Left hindlimb (tissue), 1 donor: ENCODE results near the gene PRICKLE1.

ENCODE experiments used
- DNase-seq: peaks from one replicate; pipeline ENCODE4 v3.0.0-alpha.2; 2018

Gene PRICKLE1

DNA sequence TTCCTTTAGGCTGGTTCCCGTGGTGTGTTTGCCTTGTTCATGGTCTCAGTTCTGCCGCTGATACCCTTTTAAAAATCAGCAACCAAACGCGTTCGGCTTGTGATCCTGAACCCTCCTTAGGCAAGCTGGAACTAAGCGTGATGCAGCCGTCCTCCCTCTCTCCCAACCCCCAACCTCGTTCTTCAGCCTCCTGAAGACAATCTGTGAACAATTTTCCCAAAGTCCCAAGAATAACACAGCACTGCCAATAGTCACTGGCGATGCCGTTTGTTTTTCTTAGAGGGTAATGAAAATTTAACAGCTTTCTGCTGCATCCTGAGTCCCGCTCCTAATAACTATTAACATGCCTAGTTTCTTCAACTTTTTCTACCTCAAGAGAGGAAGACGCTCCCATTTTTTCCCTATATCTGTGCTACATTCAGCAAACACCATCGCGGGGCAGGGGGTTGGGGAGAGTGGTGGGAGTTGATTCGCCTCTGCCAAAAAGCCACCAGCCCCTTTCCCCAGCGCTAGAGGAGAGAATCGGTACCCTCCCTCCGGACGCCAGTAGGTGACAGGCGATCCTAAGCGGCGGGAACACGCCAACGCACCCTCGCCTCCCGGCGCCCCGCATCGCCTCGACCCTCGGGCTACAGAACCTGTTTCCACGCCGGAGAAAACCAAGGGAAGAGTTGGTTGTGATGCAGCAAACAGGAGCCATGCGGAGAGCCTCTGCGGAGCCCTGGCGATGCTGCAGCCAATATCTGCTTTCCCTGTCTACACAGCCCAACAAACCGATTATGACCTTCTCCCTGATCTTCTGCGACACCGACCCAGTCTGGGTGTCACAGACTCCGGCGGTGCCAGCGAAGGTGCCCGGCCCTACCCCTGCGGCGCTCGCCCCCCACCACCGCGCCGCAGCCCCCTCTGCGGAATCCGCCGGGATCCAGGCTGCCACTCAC is 752 bp downstream of the PRICKLE1 start:
- peak; percentile 72 for DNase-seq

DNA sequence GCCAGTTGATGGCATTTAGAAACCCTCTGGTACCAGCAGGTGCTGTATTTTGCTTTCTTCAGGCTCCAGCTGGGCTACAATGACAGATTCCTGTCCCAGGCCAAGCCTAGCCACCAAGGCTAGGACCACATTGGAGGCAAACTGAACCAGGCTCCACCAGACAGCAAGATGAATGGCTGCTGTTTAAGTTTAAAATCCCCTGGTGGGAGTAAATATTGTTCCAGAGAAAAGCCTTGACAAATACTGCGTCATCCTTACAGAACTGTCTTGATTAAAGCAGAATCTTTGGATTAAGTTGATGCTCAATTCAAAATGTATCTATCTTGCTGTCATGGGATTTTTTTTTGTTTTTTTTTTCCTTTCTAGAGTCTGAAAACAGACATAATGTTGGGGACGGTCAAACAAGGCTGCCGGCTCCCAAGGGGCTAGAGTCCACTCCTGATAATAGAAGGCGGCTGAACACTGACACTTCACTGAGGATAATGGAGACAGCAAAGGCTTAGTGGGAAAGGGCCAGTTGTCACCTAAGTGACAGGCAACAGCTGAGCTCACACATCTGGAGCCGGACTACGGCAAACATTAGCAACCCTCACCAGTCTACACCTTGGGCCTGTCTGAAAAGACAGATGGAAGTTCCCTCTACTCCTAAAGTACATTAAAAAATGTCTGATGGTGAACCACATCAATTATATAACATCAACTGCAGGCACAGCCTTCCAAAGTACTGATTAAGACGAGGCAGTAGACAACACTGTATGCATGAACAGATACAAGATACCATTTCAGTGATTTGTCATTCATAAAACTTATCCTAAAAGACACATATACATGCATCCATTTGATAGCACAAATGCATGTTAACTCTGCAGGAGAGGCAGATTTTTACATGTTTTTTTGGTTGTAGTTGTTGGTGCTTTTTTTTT is 1.7 kb downstream of the PRICKLE1 start:
- no peak for DNase-seq

DNA sequence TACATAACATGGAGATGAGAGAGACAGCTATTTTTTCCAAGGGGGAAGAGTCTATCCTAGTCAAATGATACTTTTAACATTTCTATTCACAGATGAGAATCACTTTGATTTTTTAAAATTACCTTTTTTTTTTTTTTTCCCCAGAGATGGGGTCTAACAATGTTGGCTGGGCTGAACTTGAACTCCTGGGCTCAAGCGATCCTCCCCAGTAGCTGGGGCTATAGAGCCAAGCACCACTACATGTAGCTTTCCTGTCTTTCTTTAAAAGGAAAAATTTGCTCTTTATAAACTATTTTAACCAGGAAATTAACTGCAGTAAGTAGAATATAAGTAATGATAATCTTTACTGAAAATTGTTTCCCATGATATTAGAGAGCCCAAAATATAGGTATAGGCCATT is 3.3 kb downstream of the PRICKLE1 start:
- DNase-seq, result no peak

DNA sequence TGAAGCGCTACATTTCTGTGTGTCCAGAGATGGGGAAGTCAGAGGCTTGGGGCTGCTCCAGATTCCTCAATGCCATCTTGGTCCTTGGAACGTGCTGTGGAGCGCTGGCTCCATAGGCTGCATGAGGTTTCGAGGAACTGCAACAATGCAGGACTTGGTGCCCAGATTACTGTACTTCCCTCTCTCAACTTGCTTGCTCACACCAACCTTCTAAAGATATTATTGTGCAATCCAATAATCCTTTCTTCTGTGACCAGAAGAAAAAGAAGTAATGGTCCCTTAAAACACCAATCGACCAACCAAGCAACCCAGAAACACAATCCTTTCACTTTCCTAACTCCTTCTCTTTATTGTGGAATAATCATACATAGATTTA is 3.7 kb downstream of the PRICKLE1 start:
- no peak for DNase-seq

DNA sequence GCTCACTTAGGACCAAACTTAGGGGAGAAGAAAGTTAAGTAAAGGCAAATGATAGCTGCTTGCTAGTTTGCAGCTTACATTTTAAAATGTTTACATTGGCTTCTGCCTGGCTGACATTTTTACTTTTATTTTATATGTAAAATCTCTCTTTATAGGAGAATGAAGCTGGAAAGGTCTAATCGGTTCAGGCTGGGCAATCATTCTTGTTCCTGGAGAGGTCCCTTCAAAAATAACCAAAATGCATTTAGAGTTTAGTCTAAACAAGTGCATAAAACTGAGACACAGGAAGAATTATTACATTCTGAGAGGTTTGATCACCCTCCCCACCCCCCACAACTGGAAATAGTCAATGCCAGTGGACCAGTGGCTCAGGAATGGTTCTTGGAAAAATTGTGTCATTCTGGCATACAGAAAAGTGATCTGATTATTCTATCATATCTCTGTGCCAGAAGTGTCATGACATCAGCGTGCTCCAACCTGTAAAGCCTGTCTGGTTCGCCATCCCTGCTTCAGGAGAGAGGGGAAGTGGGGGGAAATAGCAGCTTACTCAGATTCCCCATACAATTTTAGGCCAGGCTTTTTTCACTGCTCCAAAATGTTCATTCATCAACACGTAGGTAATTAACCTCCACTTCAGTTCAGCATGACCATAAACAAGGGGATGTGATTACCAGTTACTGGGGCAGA is 4.2 kb downstream of the PRICKLE1 start:
- no peak for DNase-seq

DNA sequence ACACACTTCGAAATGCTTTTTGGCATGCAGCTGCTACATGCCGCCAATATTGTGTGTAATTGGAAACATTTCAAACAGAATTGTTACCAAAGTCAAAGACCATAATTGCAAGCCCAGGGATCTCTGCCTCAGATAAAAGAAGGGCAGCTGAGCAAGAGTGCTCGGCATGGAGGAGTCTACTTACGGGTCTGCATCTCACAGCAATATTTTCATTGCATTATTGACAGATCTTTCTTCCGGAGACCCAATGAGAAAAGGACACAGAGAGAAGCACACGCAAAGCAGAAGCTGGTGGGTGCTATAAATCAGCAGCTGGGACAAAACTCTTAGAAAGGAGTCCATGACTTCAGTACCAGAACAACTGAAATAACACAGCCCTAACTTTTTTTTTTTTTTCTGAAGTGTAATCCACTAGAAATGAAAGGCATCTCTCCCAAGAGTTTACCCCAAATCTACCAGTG is 4.9 kb downstream of the PRICKLE1 start:
- no peak for DNase-seq

DNA sequence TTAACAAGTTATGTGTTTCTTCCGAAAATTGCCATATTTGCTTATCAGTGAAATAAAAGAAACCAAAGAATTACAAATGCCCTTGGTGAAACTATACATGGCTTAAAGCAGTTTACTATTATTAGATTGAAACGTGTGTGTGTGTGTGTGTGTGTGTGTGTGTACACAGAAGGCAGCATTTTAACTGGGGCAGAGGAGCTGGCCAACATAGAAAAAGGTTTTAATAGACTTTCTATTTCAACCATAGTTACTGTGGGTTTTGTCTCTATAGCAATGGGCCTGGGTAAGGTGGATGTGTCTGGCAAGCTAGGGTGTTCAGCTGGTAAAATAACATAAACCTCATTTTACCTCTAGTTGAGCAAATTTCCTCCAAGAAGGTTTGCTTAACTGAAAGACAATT is 6.5 kb downstream of the PRICKLE1 start:
- DNase-seq, result no peak

DNA sequence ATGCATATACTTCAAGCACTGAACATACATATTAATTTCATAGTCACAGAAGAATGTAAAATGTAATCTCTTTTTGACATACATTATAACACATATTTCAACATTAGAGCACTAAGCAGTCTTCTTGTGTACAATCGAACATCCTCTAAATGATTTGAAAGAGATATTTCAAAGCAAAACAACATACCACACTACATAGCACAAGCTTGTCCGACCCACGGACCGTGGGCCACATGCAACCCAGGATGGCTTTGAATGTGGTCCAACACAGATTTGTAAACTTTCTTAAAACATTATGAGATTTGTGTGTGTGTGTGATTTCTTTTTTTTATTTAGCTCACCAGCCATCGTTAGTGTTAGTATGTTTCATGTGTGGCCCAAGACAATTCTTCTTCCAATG is 7.0 kb downstream of the PRICKLE1 start:
- DNase-seq, result no peak

DNA sequence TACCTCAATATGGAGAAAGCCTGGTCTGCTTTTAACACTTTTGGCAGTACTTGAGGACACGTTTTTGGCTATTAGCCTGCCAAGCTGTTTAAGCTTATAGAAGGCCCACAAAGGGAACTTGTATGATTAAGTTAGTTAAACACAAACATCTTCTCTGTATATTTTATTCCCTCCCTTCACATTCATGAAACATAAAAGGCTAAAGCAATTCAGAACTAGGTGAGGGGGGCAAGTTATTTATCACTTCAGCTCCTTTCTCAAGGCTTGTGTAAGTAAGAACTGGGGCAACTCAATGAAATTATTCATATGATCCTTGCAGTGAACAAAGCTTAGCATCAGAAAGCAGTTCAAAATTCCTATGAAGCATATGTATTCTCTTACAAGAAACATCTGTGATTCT is 7.5 kb downstream of the PRICKLE1 start:
- peak; percentile 69 for DNase-seq

DNA sequence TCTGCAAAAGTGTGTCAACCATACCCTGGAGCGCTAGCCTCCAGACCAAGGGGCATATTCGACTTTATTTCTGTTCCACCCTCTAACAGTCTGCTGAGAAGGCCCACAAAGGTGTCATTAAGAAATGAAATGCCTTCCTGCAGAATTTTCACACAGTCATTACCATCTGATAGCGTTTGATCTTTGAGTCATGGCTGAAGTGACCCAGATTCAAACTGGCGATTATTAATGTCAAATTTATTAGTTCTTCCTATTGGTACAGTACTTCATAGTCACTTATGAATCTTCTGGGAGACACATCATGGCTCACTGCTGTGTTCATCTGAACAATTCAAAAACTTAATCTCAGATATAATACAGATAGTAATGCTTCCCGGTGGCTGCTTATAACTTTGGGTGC is 13.2 kb downstream of the PRICKLE1 start:
- no peak for DNase-seq

DNA sequence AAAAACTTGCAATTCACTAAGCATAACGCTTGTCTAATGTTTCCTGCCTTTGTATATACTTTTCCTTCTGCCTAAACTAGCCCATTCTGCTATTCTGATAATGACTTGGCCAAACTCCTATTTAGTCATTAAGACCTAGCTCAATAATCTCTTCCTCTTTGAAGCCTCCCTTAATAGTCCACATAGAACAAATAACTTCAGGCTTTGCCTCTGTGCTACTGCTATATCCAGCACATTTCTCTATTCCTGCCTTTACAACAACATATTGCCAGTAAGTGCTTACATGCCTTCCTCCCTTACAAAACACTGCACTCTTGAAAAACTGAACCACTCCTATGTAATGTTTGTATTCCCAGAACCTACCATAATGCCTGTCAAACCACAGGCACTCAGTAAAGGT is 13.8 kb downstream of the PRICKLE1 start:
- DNase-seq, result no peak

DNA sequence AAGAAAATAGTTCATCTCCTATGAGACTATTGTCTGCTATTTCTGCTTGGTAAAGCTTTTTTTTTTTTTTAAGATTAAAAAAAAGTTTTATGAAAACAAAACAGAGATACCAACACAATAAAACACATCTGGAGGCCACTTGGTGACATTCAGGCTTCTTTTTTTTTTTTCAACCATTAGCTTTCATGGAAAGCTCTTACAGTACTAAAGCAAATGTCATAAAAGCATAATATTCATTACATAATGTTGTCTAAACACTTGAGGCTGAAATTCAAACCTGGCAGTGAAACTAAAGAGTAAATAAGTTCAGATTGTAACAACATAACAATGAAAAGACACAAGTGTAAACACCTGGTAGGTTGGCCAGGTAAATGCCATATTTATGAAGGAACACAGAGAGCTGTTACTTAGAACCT is 14.7 kb downstream of the PRICKLE1 start:
- no peak for DNase-seq

DNA sequence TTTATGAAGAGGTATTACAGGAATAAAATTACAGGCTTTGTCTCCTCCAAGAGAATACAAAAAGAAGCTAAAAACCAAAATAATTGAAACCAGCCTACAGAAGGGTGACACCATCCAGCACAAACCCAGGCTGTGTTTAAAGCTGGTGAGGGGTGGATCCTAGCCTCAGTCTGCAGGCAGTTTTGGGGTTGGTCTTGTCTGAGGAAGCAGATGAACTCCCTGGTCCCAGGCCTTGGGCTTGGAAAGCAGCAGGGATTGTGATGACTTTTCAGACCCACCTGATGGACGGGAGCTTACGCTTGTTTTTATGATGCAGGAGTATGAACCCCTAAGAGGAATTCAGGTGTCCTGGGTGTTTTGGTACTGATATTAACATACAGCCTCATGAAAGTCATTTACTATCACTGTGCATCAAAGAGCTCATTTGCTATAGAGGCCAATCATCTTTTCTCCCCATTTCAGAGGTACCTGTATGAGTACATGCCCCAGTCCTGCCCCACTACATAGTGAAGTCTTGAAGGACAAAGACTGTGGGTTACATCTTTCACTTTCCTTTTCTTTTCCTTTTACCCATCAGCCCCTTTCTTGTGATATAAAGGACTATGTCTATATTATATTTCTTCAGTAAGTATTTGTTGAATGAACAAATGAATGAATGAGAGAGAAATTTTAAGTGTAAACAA is 18.1 kb downstream of the PRICKLE1 start:
- no peak for DNase-seq

DNA sequence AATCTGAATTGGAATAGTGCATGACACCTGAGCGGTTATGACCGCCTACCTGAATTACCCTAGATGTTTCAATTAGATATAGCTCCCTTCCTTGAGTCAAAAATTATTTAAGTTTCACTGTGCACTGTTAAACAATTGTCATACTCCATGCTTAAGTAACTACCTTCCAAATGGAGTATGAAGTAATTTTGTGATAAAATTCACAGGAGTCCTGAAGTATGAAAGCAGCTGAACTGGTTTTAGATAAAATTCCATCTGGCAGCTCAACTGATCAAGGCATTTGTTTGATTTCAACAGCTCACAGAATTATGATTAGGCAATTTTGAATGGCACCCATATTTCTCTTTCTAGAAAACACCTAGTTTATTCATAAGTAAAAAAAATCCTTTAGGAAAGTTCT is 19.5 kb downstream of the PRICKLE1 start:
- no peak for DNase-seq

DNA sequence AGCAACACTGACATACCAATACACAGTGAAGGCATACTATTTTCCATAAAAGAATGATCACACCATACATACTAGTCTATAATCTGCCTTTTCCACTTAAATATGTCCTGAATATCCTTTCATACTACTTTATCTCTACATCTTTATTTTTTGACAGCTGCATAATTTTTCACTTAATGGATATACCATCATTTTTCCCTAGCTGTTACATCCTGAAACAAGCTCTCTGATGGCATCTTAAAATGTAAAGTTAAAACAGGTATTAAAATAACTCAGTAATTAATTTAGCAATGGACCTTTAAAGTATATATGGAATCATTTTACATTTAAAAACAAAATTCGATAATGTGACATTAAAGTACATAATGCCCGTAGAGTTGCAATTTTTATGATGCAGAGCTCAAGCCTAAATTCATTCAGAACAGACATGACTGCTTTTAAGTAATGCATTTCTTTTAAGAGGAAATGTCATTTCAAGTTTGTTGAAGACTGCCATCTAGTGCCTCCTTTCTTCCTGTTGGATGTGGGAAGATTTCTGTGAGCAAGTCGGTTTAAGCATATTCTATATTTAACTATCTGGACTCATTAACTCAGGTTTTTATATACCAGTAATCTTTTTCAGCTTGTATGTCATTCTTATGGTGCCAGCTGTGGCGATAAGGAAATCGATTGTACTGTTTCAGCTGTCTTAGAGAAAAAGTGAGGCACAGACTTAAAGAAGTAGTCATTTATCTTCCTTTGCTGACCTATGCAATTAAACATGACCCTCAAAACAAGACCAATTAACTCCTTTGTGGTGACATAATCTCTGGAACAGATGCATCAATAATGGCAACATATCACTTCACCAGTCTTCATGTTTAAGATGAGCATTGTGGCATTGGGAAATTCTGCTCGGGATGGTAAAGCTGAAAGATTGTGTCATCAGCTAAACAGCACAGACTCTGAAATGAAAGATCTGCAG is 20.3 kb downstream of the PRICKLE1 start:
- no peak for DNase-seq

DNA sequence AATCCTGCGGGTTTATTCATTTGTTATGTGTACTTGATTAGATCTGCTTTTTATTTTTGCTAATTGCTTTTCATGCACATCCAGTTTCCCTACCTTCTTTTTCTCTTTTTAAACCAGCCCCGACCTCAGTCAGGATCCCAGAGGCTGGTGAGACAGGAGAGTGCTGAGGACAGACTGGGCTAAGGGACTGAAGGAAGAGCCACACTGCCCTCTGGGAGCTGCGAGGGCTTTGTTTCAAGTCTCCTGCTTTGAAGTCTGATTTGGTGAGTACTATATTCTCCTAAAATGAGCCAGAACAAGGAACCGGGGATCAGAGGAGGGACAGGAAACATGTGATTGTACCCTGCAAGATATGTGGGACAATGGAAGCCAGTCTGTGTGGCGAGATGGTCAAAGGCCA is 23.9 kb downstream of the PRICKLE1 start:
- no peak for DNase-seq

DNA sequence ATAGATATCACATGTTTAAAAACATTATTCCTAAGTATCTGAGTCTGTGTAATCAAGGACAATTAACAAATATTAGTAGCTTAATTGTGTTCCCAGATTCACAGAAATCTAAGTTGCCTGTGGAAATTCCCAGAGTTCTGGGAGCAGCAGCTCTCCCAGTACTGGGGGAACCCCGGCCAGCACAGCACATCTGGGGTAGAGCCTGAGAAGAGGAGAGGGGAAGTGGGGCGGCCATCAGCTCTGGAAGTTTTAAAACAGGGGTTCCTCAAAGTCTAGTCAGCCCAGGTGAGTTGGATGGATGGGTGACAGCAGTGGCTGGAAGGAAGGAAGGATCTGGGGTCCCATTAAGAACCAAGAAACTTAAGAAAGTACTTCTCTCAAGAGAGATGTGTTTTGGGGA is 24.6 kb downstream of the PRICKLE1 start:
- no peak for DNase-seq

DNA sequence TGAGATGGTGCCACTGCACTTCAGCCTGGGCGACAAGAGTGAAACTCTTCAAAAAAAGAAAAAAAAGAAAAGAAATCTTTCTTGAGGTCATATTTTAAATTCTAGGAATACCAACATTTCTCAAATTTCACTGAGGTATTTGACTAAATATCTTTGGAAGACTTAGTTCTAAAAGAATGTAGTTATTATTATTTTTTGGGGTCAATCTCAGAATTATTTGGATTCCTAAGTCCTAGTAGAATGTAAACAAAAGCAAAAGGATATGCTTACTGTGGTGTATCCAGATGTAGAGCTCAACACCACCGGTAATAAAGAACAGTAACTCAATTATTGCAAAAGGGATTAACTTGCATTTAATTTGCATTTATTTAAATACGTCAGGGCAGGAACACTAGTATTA is 25.0 kb downstream of the PRICKLE1 start:
- DNase-seq, result no peak

DNA sequence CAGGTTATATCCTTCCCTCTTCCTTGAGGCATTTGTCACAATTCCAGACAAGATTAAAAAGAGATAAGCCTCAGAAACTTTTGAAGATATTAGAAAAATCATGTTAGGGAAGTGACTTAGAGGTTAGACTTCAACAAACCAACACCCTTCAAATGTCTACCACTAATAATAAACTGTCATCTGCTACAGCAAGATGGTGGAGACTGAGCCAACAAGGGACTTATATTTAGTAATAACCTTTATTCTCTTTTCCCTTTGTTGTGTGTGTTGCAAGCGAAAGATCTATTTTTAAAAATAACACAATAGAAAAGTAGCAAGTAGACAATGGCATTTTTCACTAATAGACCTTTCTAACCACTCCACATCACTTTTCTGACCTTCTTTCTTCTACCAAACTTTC is 28.6 kb downstream of the PRICKLE1 start:
- DNase-seq, result no peak

DNA sequence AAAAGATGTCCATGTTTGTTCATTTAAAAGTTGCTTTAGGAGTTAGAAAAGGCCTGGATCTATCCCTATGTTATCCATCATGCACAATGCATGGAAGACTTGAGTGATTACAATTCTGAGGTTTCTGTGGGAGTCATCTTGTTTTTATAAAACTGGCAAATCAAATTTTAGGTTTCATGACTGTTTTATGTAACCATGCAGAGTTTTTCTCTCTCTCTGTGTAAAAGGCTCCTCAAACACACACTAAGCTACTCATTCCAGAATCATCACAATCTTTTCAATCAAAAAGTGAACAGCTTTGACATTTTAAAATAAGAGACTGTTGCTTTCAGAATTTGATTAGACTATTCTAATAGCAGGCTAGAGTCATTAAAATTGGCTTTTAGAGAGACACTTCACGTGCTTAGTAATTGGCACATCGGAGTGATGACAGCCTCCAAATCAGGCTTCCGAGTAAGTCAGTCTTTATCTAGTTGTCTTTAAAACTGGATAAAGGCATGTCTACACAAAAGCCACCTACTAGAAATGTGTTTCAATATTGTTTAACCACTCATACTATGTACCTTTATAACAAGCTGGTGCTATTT is 31.9 kb downstream of the PRICKLE1 start:
- DNase-seq, result no peak

DNA sequence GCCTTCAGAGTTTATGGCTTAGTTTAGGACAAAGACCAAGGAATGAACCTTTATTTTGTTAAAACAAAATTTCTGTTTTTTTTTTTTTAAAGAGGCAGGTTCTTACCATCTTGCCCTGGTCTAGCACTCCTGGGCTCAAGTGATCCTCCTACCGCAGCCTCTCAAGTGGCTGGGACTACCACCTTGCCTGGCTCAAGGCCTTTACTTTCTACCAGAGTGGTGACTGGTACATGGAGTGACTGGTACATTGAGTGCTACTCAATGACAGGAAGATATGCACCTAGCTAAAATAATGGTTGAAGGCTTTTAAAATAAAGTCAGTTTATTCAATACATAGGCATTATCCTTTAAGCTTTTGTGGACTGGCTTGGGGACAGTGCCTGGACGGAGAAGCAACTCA is 32.6 kb downstream of the PRICKLE1 start:
- no peak for DNase-seq
